Testis (tissue), 2 donors: ENCODE data around the gene CALB2.
A peak's percentile ranks its signal among the peaks of the same experiment; 100 is the strongest.

Source experiments
- POLR2A ChIP-seq: fragments of 450-650 bp; IDR thresholded peaks from one replicate; pipeline ENCODE4 v1.6.1; 2017; ENCODE audit warnings: antibody characterized with exemption, mild to moderate bottlenecking, moderate library complexity
- TF ChIP-seq, protein P1 (sequence below), 3 experiments: fragments of 450-650 bp in 2 of 3; fragments of 200-600 bp in 1 of 3; sonication (generic) in 1 of 3; IDR thresholded peaks; one replicate each; pipeline ENCODE4 v1.5.1; 2016 to 2019; ENCODE audit warnings: antibody characterized with exemption in 3 of 3, mild to moderate bottlenecking in 2 of 3, moderate library complexity in 1 of 3

DNA sequence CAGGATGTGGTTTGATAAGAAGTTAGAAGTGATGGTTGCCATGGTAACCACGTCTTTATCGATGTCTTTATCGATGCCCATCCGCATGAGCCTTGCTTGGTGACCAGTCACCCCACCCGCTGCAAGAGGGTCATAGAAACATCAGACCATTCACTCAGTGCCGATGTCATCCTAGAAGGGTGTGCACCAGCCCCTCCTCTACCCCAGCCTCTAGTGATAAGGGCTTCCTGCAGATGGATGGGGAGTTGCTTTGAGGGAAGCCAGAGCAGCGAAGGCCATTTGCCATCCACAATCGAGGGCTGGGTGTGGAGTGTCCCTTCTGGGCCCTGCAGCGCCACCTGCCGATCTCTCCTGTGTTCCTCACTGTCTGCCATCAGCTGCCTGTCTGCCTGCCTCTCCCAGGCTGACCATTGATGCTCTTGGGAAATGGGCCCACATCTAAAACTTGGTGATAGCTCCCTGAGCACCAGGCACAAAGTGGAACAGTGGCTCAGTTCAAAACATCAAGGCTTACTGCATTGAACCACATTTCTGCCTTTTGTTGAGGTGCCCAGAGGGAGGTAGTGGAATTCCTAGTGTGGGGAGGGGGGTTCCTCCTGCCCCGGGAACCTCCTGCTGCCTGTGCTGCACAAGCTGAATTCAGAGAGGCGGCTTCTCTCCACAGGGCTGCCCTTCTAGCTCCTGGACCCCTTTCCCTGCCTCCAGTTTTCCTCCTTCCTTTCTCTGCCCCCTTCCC, 8.9 kb downstream of the CALB2 start:
- TF ChIP-seq POLR2A, result no peak
- TF ChIP-seq, protein P1, sequence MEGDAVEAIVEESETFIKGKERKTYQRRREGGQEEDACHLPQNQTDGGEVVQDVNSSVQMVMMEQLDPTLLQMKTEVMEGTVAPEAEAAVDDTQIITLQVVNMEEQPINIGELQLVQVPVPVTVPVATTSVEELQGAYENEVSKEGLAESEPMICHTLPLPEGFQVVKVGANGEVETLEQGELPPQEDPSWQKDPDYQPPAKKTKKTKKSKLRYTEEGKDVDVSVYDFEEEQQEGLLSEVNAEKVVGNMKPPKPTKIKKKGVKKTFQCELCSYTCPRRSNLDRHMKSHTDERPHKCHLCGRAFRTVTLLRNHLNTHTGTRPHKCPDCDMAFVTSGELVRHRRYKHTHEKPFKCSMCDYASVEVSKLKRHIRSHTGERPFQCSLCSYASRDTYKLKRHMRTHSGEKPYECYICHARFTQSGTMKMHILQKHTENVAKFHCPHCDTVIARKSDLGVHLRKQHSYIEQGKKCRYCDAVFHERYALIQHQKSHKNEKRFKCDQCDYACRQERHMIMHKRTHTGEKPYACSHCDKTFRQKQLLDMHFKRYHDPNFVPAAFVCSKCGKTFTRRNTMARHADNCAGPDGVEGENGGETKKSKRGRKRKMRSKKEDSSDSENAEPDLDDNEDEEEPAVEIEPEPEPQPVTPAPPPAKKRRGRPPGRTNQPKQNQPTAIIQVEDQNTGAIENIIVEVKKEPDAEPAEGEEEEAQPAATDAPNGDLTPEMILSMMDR (IDR thresholded peaks at IDR 0.05), result peak in 2 of 3 experiments; percentile 7 to 29
